Measurements from ENCODE around the gene TBC1D3B.
"Not testable (repeated sequence)": the region's sequence is repeated elsewhere in the genome, so short reads cannot be mapped to it uniquely, and the experiment has no call there.

- TF ChIP-seq CTCF (IDR thresholded peaks at IDR 0.05; ENCODE audit: borderline replicate concordance, extremely low read depth, low read length, poor library complexity, severe bottlenecking); EZH2 (IDR thresholded peaks at IDR 0.05; ENCODE audit: borderline replicate concordance, low read depth, low read length, severe bottlenecking): not testable (repeated sequence)
Measured at GRCh38 chr17:36222967-36223366, 46.5 kb upstream of the TBC1D3B start.

All from DND-41 (cell line).